Tibial nerve (tissue), 4 donors: ENCODE data around the gene RPS27. TPM values are rescaled to one million over a fixed set of nuclear protein-coding genes. Genes with fewer than 3 reads are reported as not detected.

Experiments
- DNase-seq, 2 donors: peaks; one replicate each; pipeline ENCODE4 v3.0.0-alpha.2; 2019; ENCODE audit warnings: low spot score in 2 of 2
- H3K27ac ChIP-seq, 4 donors: fragments of 200-600 bp; sonication (generic) in 3 of 4; one replicate each; pipeline ENCODE4 v1.5.1; 2017 to 2019; ENCODE audit warnings: mild to moderate bottlenecking in 1 of 4
- H3K27me3 ChIP-seq, 2 donors: fragments of 200-600 bp; sonication (generic) in 1 of 2; one replicate each; pipeline versions ENCODE4 v1.5.1 to v1.6.0; 2017 to 2019
- H3K36me3 ChIP-seq, 3 donors: fragments of 200-600 bp; sonication (generic); one replicate each; pipeline ENCODE4 v1.5.1; 2018 to 2019
- H3K4me1 ChIP-seq, 4 donors: fragments of 200-600 bp; sonication (generic) in 3 of 4; one replicate each; pipeline ENCODE4 v1.5.1; 2017 to 2019
- H3K4me3 ChIP-seq, 4 donors: fragments of 200-600 bp; sonication (generic) in 3 of 4; one replicate each; pipeline ENCODE4 v1.5.1; 2017 to 2019; ENCODE audit warnings: mild to moderate bottlenecking in 1 of 4, moderate library complexity in 1 of 4
- H3K9me3 ChIP-seq, 4 donors: fragments of 200-600 bp; sonication (generic) in 3 of 4; one replicate each; pipeline ENCODE4 v1.5.1; 2017 to 2019
- EP300 ChIP-seq, 2 donors: sonication (generic); formaldehyde crosslinking; IDR thresholded peaks; one replicate each; pipeline ENCODE4 v1.6.1; 2017; ENCODE audit warnings: antibody characterized with exemption in 2 of 2, mild to moderate bottlenecking in 1 of 2
- POLR2A ChIP-seq, 2 donors: fragments of 450-650 bp; IDR thresholded peaks; one replicate each; pipeline ENCODE4 v1.6.1; 2017; ENCODE audit warnings: antibody characterized with exemption in 2 of 2, mild to moderate bottlenecking in 2 of 2, moderate library complexity in 2 of 2
- WGBS, 2 donors: methylation state at CpG; one replicate each; pipeline ENCODE4 v1.1.5; 2018; 5-methylcytosine and 5-hydroxymethylcytosine counted together
- total RNA-seq, 4 donors: library from RNA; depleted of rRNA; stranded (reverse); fragments of >200 nt; gene quantifications; one replicate each; pipeline ENCODE4 v1.1.0, GENCODE V29; 2016
- TF ChIP-seq, protein P1 (sequence below), 5 experiments: fragments of 200-600 bp in 3 of 5; fragments of 450-650 bp in 2 of 5; sonication (generic) in 3 of 5; IDR thresholded peaks; one replicate each; pipeline ENCODE4 v1.5.1; 2016 to 2019; ENCODE audit warnings: antibody characterized with exemption in 5 of 5, mild to moderate bottlenecking in 3 of 5, moderate library complexity in 2 of 5

The RPS27 gene
- total RNA-seq, 4 donors from 2014 or later, result 1,383 to 1,928 (median 1,729) TPM

DNA sequence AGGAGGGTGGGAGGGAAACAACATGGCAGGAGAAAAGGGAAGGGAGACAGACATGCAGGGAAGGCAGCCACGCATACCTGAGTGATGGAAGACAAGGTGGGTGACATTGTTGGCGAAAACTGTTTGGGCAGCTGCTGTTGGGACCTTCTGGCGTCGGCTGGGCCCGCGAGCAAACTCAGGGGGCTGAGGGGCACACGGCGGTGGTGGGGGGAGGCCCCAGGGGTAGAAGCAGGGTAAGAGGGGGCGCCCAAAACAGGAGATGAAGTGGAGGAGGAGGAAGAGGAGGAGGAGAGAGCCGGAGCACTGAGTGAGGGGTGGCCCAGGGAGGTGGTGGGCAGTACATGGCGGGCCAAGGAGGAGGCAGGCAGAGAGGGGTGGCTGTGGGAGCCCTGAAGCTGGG is 39.4 kb upstream of the RPS27 start:
- no peak overlapping the region for H3K4me3 ChIP-seq
- DNase-seq, result no peak
- no peaks in the 10 kb centered on the region for H3K27me3 ChIP-seq
- WGBS, 2 donors, result 95% methylated on average over 11 of the region's 11 CpGs
- H3K27ac ChIP-seq, result no peak overlapping the region
- H3K9me3 ChIP-seq, result no peaks in the 10 kb centered on the region
- peaks cover 3 to 75% (median 27%) of the 10 kb centered on the region in 3 donors for H3K36me3 ChIP-seq
- H3K4me1 ChIP-seq, result peaks cover 0 to 28% (median 10%) of the 10 kb centered on the region in 4 donors
- TF ChIP-seq POLR2A (IDR thresholded peaks at IDR 0.05), result no peak
- TF ChIP-seq, protein P1, sequence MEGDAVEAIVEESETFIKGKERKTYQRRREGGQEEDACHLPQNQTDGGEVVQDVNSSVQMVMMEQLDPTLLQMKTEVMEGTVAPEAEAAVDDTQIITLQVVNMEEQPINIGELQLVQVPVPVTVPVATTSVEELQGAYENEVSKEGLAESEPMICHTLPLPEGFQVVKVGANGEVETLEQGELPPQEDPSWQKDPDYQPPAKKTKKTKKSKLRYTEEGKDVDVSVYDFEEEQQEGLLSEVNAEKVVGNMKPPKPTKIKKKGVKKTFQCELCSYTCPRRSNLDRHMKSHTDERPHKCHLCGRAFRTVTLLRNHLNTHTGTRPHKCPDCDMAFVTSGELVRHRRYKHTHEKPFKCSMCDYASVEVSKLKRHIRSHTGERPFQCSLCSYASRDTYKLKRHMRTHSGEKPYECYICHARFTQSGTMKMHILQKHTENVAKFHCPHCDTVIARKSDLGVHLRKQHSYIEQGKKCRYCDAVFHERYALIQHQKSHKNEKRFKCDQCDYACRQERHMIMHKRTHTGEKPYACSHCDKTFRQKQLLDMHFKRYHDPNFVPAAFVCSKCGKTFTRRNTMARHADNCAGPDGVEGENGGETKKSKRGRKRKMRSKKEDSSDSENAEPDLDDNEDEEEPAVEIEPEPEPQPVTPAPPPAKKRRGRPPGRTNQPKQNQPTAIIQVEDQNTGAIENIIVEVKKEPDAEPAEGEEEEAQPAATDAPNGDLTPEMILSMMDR (IDR thresholded peaks at IDR 0.05), result no peak
- no peak for TF ChIP-seq EP300 (IDR thresholded peaks at IDR 0.05)

DNA sequence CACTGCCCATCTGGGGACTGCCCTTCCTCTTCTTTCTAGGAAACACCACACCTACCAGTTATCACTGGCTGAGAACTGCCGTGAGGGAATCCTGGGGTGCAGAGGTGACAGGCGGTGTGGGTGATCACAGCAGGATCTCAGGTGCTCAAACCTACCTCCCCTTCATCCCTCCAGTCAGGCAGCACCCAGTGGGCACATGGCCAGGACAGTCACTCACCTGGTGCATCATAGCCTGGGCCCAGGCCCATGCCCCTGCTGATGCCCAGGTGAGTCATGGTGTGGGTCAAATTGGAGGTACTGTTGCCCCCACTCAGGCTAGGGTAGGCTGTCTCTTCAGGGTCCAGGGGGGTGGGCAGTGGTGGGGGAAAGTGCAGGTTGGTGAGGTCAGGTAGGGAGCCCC is 38.8 kb upstream of the RPS27 start:
- Histone ChIP-seq H3K4me3 (no peak overlapping the region), H3K36me3 (peaks cover 3 to 75% (median 27%) of the 10 kb centered on the region in 3 donors), H3K4me1 (peaks cover 0 to 32% (median 14%) of the 10 kb centered on the region in 4 donors), H3K9me3 (no peaks in the 10 kb centered on the region), H3K27me3 (no peaks in the 10 kb centered on the region), H3K27ac (no peak overlapping the region)
- no peak for TF ChIP-seq EP300 (IDR thresholded peaks at IDR 0.05)
- WGBS, 2 donors, result 85 to 90% methylated on average over 2 of the region's 2 CpGs
- DNase-seq, result no peak

DNA sequence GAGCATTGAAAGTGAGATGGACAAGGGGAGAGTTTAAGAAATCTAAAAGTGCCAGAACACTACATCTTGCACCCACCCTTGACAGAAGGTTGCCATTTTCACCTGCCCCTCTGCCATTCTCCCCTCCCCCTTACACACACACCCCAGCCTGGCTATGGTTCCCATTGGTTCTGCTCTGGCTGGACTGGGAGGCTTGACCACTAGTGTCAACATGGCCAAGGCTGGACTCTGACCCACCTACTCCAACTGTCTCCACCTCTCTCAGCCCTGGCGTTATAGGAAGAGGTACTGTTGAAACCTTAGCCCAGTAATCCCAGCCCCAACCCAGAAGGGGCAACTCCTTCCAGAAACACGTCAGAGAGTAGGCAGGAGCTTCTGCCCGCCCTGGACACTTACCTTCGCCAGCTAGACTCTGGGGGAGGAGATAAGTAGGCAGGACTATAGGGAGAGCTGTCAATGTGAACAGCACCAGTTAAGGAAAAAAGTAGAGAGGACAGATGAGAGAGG is 36.6 kb upstream of the RPS27 start:
- H3K27me3 ChIP-seq, result no peaks in the 10 kb centered on the region
- H3K36me3 ChIP-seq, result peaks cover 0 to 59% (median 25%) of the 10 kb centered on the region in 3 donors
- H3K4me3 ChIP-seq, result no peak overlapping the region
- TF ChIP-seq EP300 (IDR thresholded peaks at IDR 0.05) (no peak), POLR2A (IDR thresholded peaks at IDR 0.05) (no peak)
- TF ChIP-seq, protein P1 (IDR thresholded peaks at IDR 0.05), result no peak
- H3K27ac ChIP-seq, result no peak overlapping the region
- no peak for DNase-seq
- H3K9me3 ChIP-seq, result no peaks in the 10 kb centered on the region
- WGBS, 2 donors, result 69 to 85% methylated on average over 4 of the region's 4 CpGs
- H3K4me1 ChIP-seq, result peaks cover 0 to 38% (median 20%) of the 10 kb centered on the region in 4 donors

DNA sequence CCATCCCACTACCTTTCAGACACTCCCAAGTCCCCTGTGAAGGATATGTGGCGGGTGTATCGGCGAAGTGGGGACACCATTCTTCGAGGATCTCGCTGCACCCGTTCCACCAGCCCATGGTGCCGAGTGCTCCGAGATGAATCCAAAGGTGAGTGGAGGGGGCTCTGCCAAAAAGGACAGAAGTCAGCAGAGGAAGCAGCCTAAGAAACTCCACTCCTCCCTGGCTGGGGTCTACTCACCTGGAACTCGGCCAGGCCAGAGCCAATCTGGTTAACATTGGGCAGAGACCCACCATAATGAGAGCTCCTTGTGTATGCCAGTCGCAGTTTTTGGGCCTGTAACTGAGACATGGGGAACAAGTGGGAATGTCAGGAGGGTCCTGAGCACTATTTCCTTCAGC is 35.7 kb upstream of the RPS27 start:
- Histone ChIP-seq H3K4me1 (peaks cover 0 to 47% (median 22%) of the 10 kb centered on the region in 4 donors), H3K27ac (no peak overlapping the region), H3K9me3 (no peaks in the 10 kb centered on the region), H3K36me3 (peaks cover 0 to 56% (median 19%) of the 10 kb centered on the region in 3 donors), H3K4me3 (no peak overlapping the region), H3K27me3 (no peaks in the 10 kb centered on the region)
- WGBS, 2 donors, result 89 to 94% methylated on average over 10 of the region's 10 CpGs
- no peak for DNase-seq
- no peak for TF ChIP-seq POLR2A (IDR thresholded peaks at IDR 0.05)
- TF ChIP-seq EP300 (IDR thresholded peaks at IDR 0.05), result no peak
- TF ChIP-seq, protein P1 (IDR thresholded peaks at IDR 0.05), result no peak

DNA sequence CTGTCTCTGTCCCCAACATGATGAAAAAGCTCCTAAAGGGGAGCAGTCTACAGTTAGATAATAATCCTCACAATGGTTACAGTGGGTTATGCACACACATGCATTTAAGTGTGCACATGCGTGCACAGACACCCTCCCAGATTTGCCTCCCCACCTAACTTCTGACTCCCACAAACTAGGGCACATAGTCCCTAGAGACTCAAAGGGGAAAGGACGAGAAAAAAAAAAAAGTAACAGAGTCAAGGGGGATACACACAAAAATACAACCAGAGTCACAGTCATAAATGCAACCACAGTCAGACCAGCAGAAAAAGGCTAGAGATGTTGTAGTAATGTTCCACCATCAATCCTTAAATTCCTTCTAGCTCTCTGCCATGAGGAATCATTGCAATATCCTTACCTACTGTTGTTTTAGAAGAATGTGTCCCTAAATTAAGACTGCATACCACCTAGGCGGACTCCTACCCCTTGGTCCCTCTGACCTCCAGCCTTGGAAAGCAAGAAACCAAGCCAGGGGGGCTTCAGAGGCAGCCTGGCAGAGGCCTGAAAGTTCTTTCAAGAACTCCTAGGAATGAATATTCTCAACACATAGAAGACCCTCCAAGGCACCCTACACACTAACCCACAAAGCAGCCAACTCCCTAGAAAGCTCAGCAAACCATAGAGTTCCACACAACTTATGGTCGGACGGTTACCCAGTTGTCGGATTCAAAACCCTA is 33.4 kb upstream of the RPS27 start:
- no peak for TF ChIP-seq EP300 (IDR thresholded peaks at IDR 0.05)
- TF ChIP-seq POLR2A (IDR thresholded peaks at IDR 0.05), result no peak
- TF ChIP-seq, protein P1 (IDR thresholded peaks at IDR 0.05), result no peak
- Histone ChIP-seq H3K4me1 (peaks cover 0 to 68% (median 29%) of the 10 kb centered on the region in 4 donors), H3K9me3 (no peaks in the 10 kb centered on the region), H3K27me3 (no peaks in the 10 kb centered on the region), H3K36me3 (peaks cover 0 to 53% (median 2%) of the 10 kb centered on the region in 3 donors), H3K27ac (peak overlapping the region in 3 of 4 donors; percentile 86 to 97 (median 90)), H3K4me3 (peak overlapping the region; percentile 66 to 92 (median 74))
- no peak for DNase-seq
- 26 to 30% methylated on average over 6 of the region's 6 CpGs for WGBS, 2 donors
